K562 (cell line): ENCODE data around the gene SLCO3A1. TPM values are rescaled to one million over a fixed set of nuclear protein-coding genes. Genes with fewer than 3 reads are reported as not detected.

Source experiments
- ATAC-seq: fragments of 200-7000 bp; cut with Tn5 transposase; 3 replicates; pipeline ENCODE4 v1.9.1; 2020; ENCODE audit warnings: moderate library complexity
- BruUV-seq: library from RNA; stranded (reverse); fragments of 400-500 nt; replicated peaks from 2 replicates; lab custom pipeline; 2021; lab: Mats Ljungman, UMichigan
- CTCF ChIA-PET: fragments of 300-600 bp; formaldehyde crosslinking; extraction: SDS; loops from one replicate; lab custom pipeline; 2021; ENCODE audit warnings: low intra/inter-chr PET ratio; lab: Yijun Ruan, JAX
- POLR2A ChIA-PET: fragments of 300-600, 350-650 bp; sonication (Branson Sonifier 250); formaldehyde crosslinking; extraction: SDS; loops from one replicate; lab custom pipeline; 2021; ENCODE audit warnings: antibody characterized with exemption, inconsistent platforms; lab: Yijun Ruan, JAX
- DNase-seq, 4 experiments: peaks; one replicate each; pipeline versions ENCODE4 v3.0.0 to v3.0.0-alpha.2; 2011 to 2018; ENCODE audit warnings: low spot score in 3 of 4, mixed read lengths in 3 of 4; ENCODE audit errors: extremely low read depth in 1 of 4
- FAIRE-seq: peaks from 2 replicates; lab custom pipeline; 2011; peaks lifted over from hg19 to GRCh38; lab: Jason Lieb, UNC
- H2AFZ ChIP-seq: 2 replicates; pipeline ENCODE4 v1.6.0; 2011; ENCODE audit warnings: low read depth, low read length, control low read depth, inconsistent platforms
- H3K27ac ChIP-seq: fragments of 200-600 bp; 3 replicates; pipeline ENCODE4 v1.8.0; 2011; ENCODE audit warnings: low read depth, mild to moderate bottlenecking, control low read depth, inconsistent platforms, low read length, moderate library complexity, mixed read lengths; ENCODE audit errors: extremely low read depth
- H3K27me3 ChIP-seq, 2 experiments: fragments of 300-600 bp in 1 of 2; 2 replicates in 1 of 2; 3 replicates in 1 of 2; pipeline versions ENCODE4 v1.6.0 to v1.8.0; 2011; ENCODE audit warnings: inconsistent platforms in 2 of 2, low read length in 2 of 2, mild to moderate bottlenecking in 1 of 2, mixed read lengths in 1 of 2, moderate library complexity in 1 of 2; ENCODE audit not compliant: control insufficient read depth in 2 of 2, insufficient read depth in 2 of 2
- H3K36me3 ChIP-seq: fragments of 300-600 bp; 3 replicates; pipeline ENCODE4 v1.8.0; 2011; ENCODE audit warnings: mild to moderate bottlenecking, low read length, inconsistent platforms; ENCODE audit not compliant: control insufficient read depth, insufficient read depth
- H3K4me1 ChIP-seq, 2 experiments: fragments of 200-600 bp in 1 of 2; replicated peaks in 1 of 2; 2 replicates in 1 of 2; 3 replicates in 1 of 2; pipeline versions ENCODE4 v1.5.1 to v1.8.0; 2011; ENCODE audit warnings: inconsistent platforms in 2 of 2, low read length in 2 of 2, mild to moderate bottlenecking in 1 of 2, mixed read lengths in 1 of 2, moderate library complexity in 1 of 2; ENCODE audit not compliant: control insufficient read depth in 2 of 2, insufficient read depth in 2 of 2
- H3K4me2 ChIP-seq: 2 replicates; pipeline ENCODE4 v1.6.1; 2011; ENCODE audit warnings: low read length, control low read depth, inconsistent platforms, mixed read lengths; ENCODE audit not compliant: insufficient read depth
- H3K4me3 ChIP-seq: fragments of 200-600 bp; sonication (generic), shearing (Covaris generic); 2 replicates; pipeline ENCODE4 v1.5.1; 2016; ENCODE audit warnings: control low read depth, inconsistent platforms
- H3K79me2 ChIP-seq: fragments of 200-600 bp; 3 replicates; pipeline ENCODE4 v1.8.0; 2011; ENCODE audit warnings: low read length, inconsistent platforms; ENCODE audit not compliant: control insufficient read depth, insufficient read depth
- H3K9ac ChIP-seq, 2 experiments: 2 replicates each; pipeline versions ENCODE4 v1.6.0 to v1.6.1; 2011; ENCODE audit warnings: low read depth in 2 of 2, low read length in 2 of 2, control low read depth in 1 of 2, inconsistent platforms in 1 of 2, mild to moderate bottlenecking in 1 of 2, mixed read lengths in 1 of 2; ENCODE audit not compliant: insufficient read depth in 1 of 2
- H3K9me1 ChIP-seq: one replicate; pipeline ENCODE4 v1.6.0; 2011; ENCODE audit warnings: inconsistent platforms, mild to moderate bottlenecking, low read length, moderate library complexity; ENCODE audit not compliant: control insufficient read depth, insufficient read depth
- H3K9me3 ChIP-seq: replicated peaks from 2 replicates; pipeline ENCODE4 v1.5.1; 2011; ENCODE audit warnings: low read depth, low read length, inconsistent platforms; ENCODE audit not compliant: control insufficient read depth, insufficient read depth
- H4K20me1 ChIP-seq: replicated peaks from 2 replicates; pipeline ENCODE4 v1.6.1; 2011; ENCODE audit warnings: low read length, inconsistent platforms, mixed read lengths; ENCODE audit not compliant: control insufficient read depth, insufficient read depth
- BCL6 ChIP-seq: fragments of 250-450 bp; sonication (Bioruptor Pico); IDR thresholded peaks from 2 replicates; pipeline ENCODE4 v1.4.0; 2020
- ILK ChIP-seq: fragments of 450-650 bp; IDR thresholded peaks from 2 replicates; pipeline ENCODE4 v1.6.1; 2016; ENCODE audit warnings: missing genetic modification characterization, low read depth, mild to moderate bottlenecking, missing compliant biosample characterization, moderate library complexity, borderline replicate concordance
- MITF ChIP-seq: IDR thresholded peaks from 2 replicates; pipeline ENCODE4 v1.6.1; 2014; ENCODE audit warnings: antibody characterized with exemption
- POLR2H ChIP-seq: IDR thresholded peaks from 2 replicates; pipeline ENCODE4 v1.6.1; 2016; ENCODE audit warnings: missing genetic modification characterization, low read depth, mild to moderate bottlenecking, control low read depth, missing compliant biosample characterization, moderate library complexity
- RBM25 ChIP-seq: fragments of 200-400 bp; formaldehyde crosslinking; IDR thresholded peaks from 2 replicates; pipeline ENCODE4 v1.6.1; 2018; ENCODE audit warnings: low read length, low read depth, moderate library complexity; ENCODE audit not compliant: severe bottlenecking
- SNIP1 ChIP-seq: fragments of 450-650 bp; IDR thresholded peaks from 2 replicates; pipeline ENCODE4 v1.7.1; 2017; ENCODE audit warnings: low read depth, mild to moderate bottlenecking
- TOE1 ChIP-seq, 2 experiments: fragments of 450-650 bp in 1 of 2; sonication (generic) in 1 of 2; formaldehyde crosslinking in 1 of 2; IDR thresholded peaks; 2 replicates each; pipeline versions ENCODE4 v1.7.1 to v1.8.0; 2016 to 2022; ENCODE audit warnings: borderline replicate concordance in 2 of 2, mild to moderate bottlenecking in 2 of 2, antibody characterized with exemption in 1 of 2, inconsistent platforms in 1 of 2, low read depth in 1 of 2, missing genetic modification reagents in 1 of 2, moderate library complexity in 1 of 2
- WGBS: fragments of 100-300 bp; shearing (Covaris generic); methylation state at CpG from one replicate; pipeline ENCODE4 v1.1.6; 2016; ENCODE audit warnings: low coverage, mixed read lengths; ENCODE audit not compliant: insufficient coverage; ENCODE audit errors: missing lambda C conversion rate; 5-methylcytosine and 5-hydroxymethylcytosine counted together
- in situ Hi-C: fragments of 300-500 bp; cut with MboI; formaldehyde crosslinking; loops from 4 replicates; pipeline ENCODE4 v1.15.0; 2018; ENCODE audit warnings: inconsistent platforms, mixed read lengths
- intact Hi-C: fragments of 100-400 bp; cut with micrococcal nuclease; formaldehyde crosslinking; loops from 2 replicates; pipeline ENCODE4 v1.14.2; 2022
- polyA plus RNA-seq, 8 experiments: library from polyadenylated mRNA; depleted of rRNA in 4 of 8; stranded (reverse) in 5 of 8; unstranded in 3 of 8; fragments of >200 nt; fragmentation: Nextera tagmentation in 2 of 8; fragmentation: Illumina TruSeq in 1 of 8; extraction: Ambion mirVana in 2 of 8; extraction: Trizol in 1 of 8; gene quantifications; 2 replicates each; pipeline versions ENCODE4 v1.2.1 to v1.2.3, GENCODE V29; 2011 to 2014; ENCODE audit warnings: inconsistent platforms in 1 of 8, missing spikeins in 1 of 8
- total RNA-seq, 7 experiments: library from RNA; depleted of rRNA in 6 of 7; stranded (reverse); fragments of >200 nt in 6 of 7; fragmentation: Illumina TruSeq in 2 of 7; extraction: Trizol in 2 of 7; gene quantifications; 2 replicates each; pipeline versions ENCODE4 v1.2.1 to v1.2.3, GENCODE V29; 2011 to 2021; ENCODE audit warnings: low replicate concordance in 1 of 7
- TF ChIP-seq, protein P1 (sequence below): fragments of 250-450 bp; sonication (Bioruptor Pico); IDR thresholded peaks from 2 replicates; pipeline ENCODE4 v1.5.0; 2021; ENCODE audit warnings: mild to moderate bottlenecking, borderline replicate concordance

Gene SLCO3A1
- total and polyA plus RNA-seq, 9 of the 15 experiments (the other 6 are each of a cell fraction or from before 2014, with no cell fraction given) = 0.01 to 0.84 (median 0.06) TPM; not detected in 3

- no peak overlapping the region for H2AFZ ChIP-seq
- intact Hi-C loops = no loop called here
- FAIRE-seq (no peak), ATAC-seq (no peak), DNase-seq (no peak)
- peaks cover 4 to 29% of the 10 kb centered on the region in 2 experiments; a peak in 4 of 5 replicates for H3K27me3 ChIP-seq
- no peak overlapping the region for H3K4me2 ChIP-seq
- H3K9ac ChIP-seq = no peak overlapping the region
- POLR2A ChIA-PET = interaction anchor here (0.5 kb wide), 1 partner anchor 27 kb away, joined by 5 read pairs; no protein-coding TSS in a partner anchor
- H3K79me2 ChIP-seq = no peaks in the 10 kb centered on the region
- H3K36me3 ChIP-seq = no peaks in the 10 kb centered on the region
- H3K27ac ChIP-seq = no peak overlapping the region
- no peaks in the 10 kb centered on the region for H4K20me1 ChIP-seq
- no TSS peak for BruUV-seq
- no peaks in the 10 kb centered on the region for H3K4me1 ChIP-seq
- H3K9me3 ChIP-seq = no peaks in the 10 kb centered on the region
- TF ChIP-seq SNIP1 = no peak
- no peak for TF ChIP-seq MITF
- TF ChIP-seq TOE1 (IDR thresholded peaks at IDR 0.05; ENCODE audit: borderline replicate concordance) = no peak
- no peak for TF ChIP-seq TOE1 (CRISPR knock-in tag; IDR thresholded peaks at IDR 0.05; ENCODE audit: borderline replicate concordance, low read depth)
- TF ChIP-seq, protein P1, sequence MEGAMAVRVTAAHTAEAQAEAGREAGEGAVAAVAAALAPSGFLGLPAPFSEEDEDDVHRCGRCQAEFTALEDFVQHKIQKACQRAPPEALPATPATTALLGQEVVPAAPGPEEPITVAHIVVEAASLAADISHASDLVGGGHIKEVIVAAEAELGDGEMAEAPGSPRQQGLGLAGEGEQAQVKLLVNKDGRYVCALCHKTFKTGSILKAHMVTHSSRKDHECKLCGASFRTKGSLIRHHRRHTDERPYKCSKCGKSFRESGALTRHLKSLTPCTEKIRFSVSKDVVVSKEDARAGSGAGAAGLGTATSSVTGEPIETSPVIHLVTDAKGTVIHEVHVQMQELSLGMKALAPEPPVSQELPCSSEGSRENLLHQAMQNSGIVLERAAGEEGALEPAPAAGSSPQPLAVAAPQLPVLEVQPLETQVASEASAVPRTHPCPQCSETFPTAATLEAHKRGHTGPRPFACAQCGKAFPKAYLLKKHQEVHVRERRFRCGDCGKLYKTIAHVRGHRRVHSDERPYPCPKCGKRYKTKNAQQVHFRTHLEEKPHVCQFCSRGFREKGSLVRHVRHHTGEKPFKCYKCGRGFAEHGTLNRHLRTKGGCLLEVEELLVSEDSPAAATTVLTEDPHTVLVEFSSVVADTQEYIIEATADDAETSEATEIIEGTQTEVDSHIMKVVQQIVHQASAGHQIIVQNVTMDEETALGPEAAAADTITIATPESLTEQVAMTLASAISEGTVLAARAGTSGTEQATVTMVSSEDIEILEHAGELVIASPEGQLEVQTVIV (CRISPR knock-in tag) = no peak
- no peak for TF ChIP-seq ILK (tag)
- no peak for TF ChIP-seq POLR2H (tag)
- TF ChIP-seq BCL6 (CRISPR knock-in tag) = no peak
- TF ChIP-seq RBM25 = no peak
- H3K4me3 ChIP-seq = no peak overlapping the region
- no peaks in the 10 kb centered on the region for H3K9me1 ChIP-seq
- CTCF ChIA-PET = no interaction called here
- 0% methylated on average over 7 of the region's 7 CpGs for WGBS
- in situ Hi-C loops = no loop called here
Measured at GRCh38 chr15:92166029-92166428, 312.5 kb downstream of the SLCO3A1 start.
